Measurements from ENCODE around the gene H2BK1. TPM values are rescaled to one million over a fixed set of nuclear protein-coding genes. Genes with fewer than 3 reads are reported as not detected.

Gene H2BK1
- total and polyA plus RNA-seq, 2 of the 13 experiments (the other 11 are each of a cell fraction or from before 2014, with no cell fraction given) = not detected

DNA sequence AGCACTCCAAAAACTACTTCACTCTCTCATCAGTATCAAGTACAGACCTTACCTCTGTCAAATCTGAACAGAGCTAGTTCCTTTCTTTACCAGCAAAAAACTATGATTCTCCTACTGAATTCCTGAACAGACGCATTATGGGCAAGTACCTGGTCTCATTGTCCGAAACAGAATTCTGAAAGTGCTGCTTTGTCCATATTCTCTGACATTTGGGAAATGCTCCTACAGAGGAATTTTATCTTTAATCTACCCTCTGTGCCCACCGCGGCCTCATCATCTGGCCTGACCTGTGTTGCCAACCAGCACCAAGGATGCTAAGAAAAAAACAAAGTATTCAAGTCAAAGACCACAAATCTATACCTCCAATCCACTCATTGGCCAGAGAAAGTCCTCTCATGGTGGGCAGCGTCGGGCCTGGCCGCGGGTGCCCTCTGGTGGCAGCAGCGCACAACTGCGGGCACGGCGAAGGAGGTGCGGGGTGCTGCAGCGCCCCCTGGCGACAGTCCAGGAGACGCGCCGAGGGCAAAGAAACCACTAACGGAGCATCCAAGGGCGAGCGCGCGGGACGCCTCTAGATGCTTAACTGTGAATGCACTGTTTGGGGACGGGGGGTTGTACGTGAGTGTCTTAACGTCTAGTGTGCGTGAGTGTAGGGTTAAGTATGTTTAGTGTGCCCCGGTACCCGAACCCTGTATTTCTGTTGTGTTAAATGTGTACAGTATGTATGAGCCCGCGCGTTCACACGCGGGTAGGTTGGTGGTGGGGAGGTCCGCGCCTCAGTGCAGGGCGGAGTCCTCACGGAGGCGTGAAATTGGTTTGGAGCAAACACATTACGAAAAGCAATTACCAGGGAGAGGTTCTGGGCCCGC lies 37.8 kb downstream of the H2BK1 start (continued):
- TF ChIP-seq, protein P1, sequence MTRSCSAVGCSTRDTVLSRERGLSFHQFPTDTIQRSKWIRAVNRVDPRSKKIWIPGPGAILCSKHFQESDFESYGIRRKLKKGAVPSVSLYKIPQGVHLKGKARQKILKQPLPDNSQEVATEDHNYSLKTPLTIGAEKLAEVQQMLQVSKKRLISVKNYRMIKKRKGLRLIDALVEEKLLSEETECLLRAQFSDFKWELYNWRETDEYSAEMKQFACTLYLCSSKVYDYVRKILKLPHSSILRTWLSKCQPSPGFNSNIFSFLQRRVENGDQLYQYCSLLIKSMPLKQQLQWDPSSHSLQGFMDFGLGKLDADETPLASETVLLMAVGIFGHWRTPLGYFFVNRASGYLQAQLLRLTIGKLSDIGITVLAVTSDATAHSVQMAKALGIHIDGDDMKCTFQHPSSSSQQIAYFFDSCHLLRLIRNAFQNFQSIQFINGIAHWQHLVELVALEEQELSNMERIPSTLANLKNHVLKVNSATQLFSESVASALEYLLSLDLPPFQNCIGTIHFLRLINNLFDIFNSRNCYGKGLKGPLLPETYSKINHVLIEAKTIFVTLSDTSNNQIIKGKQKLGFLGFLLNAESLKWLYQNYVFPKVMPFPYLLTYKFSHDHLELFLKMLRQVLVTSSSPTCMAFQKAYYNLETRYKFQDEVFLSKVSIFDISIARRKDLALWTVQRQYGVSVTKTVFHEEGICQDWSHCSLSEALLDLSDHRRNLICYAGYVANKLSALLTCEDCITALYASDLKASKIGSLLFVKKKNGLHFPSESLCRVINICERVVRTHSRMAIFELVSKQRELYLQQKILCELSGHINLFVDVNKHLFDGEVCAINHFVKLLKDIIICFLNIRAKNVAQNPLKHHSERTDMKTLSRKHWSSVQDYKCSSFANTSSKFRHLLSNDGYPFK (CRISPR knock-in tag; IDR thresholded peaks at IDR 0.05; ENCODE audit: borderline replicate concordance) = peak; percentile 34; the same call in 1 of the 2 replicates
- TF ChIP-seq, protein P2, sequence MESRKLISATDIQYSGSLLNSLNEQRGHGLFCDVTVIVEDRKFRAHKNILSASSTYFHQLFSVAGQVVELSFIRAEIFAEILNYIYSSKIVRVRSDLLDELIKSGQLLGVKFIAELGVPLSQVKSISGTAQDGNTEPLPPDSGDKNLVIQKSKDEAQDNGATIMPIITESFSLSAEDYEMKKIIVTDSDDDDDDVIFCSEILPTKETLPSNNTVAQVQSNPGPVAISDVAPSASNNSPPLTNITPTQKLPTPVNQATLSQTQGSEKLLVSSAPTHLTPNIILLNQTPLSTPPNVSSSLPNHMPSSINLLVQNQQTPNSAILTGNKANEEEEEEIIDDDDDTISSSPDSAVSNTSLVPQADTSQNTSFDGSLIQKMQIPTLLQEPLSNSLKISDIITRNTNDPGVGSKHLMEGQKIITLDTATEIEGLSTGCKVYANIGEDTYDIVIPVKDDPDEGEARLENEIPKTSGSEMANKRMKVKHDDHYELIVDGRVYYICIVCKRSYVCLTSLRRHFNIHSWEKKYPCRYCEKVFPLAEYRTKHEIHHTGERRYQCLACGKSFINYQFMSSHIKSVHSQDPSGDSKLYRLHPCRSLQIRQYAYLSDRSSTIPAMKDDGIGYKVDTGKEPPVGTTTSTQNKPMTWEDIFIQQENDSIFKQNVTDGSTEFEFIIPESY (CRISPR knock-in tag; IDR thresholded peaks at IDR 0.05) = peak; percentile 94
- TF ChIP-seq KDM5B (CRISPR knock-in tag; IDR thresholded peaks at IDR 0.05; ENCODE audit: borderline replicate concordance) (peak; percentile 50; the same call in 1 of the 2 replicates), NFKB2 (CRISPR knock-in tag; IDR thresholded peaks at IDR 0.05; ENCODE audit: borderline replicate concordance) (peak; percentile 61; the same call in 1 of the 2 replicates), ZNF343 (CRISPR knock-in tag; IDR thresholded peaks at IDR 0.05) (no peak), CBX5 (CRISPR knock-in tag; IDR thresholded peaks at IDR 0.05; ENCODE audit: borderline replicate concordance) (peak; percentile 73; the same call in 1 of the 2 replicates), SUZ12 (IDR thresholded peaks at IDR 0.05; ENCODE audit: low read depth, low read length) (0 out of 2 replicates have a peak, but pooled peaks have one; percentile 12), ZFP36 (IDR thresholded peaks at IDR 0.05; ENCODE audit: borderline replicate concordance, low read depth, low read length, partially characterized antibody) (no peak), ZFYVE20 (CRISPR knock-in tag; IDR thresholded peaks at IDR 0.05; ENCODE audit: borderline replicate concordance, low read depth) (no peak), ZFAT (CRISPR knock-in tag; conservative IDR thresholded peaks at IDR 0.05) (no peak), SMAD3 (CRISPR knock-in tag; IDR thresholded peaks at IDR 0.05) (peak; percentile 44; the same call in 1 of the 2 replicates), KDM3A (CRISPR knock-in tag; IDR thresholded peaks at IDR 0.05; ENCODE audit: low read depth) (0 out of 2 replicates have a peak, but pooled peaks have one; percentile 62), ZSCAN9 (CRISPR knock-in tag; IDR thresholded peaks at IDR 0.05; ENCODE audit: borderline replicate concordance) (0 out of 2 replicates have a peak, but pooled peaks have one; percentile 75), HNF4G (IDR thresholded peaks at IDR 0.05; ENCODE audit: borderline replicate concordance, low read depth, low read length) (no peak), HNF4G (CRISPR knock-in tag; IDR thresholded peaks at IDR 0.05; ENCODE audit: borderline replicate concordance, low read depth) (no peak), GFI1 (CRISPR knock-in tag; IDR thresholded peaks at IDR 0.05; ENCODE audit: borderline replicate concordance) (no peak), ZNF143 (CRISPR knock-in tag; IDR thresholded peaks at IDR 0.05) (no peak), SPEN (CRISPR knock-in tag; IDR thresholded peaks at IDR 0.05; ENCODE audit: low read depth) (peak; percentile 40; the same call in 1 of the 2 replicates)
- TF ChIP-seq, protein P3, sequence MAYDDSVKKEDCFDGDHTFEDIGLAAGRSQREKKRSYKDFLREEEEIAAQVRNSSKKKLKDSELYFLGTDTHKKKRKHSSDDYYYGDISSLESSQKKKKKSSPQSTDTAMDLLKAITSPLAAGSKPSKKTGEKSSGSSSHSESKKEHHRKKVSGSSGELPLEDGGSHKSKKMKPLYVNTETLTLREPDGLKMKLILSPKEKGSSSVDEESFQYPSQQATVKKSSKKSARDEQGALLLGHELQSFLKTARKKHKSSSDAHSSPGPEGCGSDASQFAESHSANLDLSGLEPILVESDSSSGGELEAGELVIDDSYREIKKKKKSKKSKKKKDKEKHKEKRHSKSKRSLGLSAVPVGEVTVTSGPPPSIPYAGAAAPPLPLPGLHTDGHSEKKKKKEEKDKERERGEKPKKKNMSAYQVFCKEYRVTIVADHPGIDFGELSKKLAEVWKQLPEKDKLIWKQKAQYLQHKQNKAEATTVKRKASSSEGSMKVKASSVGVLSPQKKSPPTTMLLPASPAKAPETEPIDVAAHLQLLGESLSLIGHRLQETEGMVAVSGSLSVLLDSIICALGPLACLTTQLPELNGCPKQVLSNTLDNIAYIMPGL (CRISPR knock-in tag; IDR thresholded peaks at IDR 0.05; ENCODE audit: borderline replicate concordance in 1 of 2, low read depth in 1 of 2) = peak; percentile 92 to 94
- TF ChIP-seq, protein P4, sequence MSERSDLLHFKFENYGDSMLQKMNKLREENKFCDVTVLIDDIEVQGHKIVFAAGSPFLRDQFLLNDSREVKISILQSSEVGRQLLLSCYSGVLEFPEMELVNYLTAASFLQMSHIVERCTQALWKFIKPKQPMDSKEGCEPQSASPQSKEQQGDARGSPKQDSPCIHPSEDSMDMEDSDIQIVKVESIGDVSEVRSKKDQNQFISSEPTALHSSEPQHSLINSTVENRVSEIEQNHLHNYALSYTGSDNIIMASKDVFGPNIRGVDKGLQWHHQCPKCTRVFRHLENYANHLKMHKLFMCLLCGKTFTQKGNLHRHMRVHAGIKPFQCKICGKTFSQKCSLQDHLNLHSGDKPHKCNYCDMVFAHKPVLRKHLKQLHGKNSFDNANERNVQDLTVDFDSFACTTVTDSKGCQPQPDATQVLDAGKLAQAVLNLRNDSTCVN (CRISPR knock-in tag; IDR thresholded peaks at IDR 0.05; ENCODE audit: borderline replicate concordance) = no peak
